ENCODE measurements around the gene CLDN15. TPM values are rescaled to one million over a fixed set of nuclear protein-coding genes. Genes with fewer than 3 reads are reported as not detected.
"Not testable (repeated sequence)": the region's sequence is repeated elsewhere in the genome, so short reads cannot be mapped to it uniquely, and the experiment has no call there.

CLDN15 gene
- total and polyA plus RNA-seq, 2 donors from 2014 or later: 11.9 to 13.3 TPM

GRCh38 chr7:101265622-101266516 is 28.3 kb upstream of the CLDN15 start:
- intact Hi-C loops (cut with DNase I): no loop called here

DNA sequence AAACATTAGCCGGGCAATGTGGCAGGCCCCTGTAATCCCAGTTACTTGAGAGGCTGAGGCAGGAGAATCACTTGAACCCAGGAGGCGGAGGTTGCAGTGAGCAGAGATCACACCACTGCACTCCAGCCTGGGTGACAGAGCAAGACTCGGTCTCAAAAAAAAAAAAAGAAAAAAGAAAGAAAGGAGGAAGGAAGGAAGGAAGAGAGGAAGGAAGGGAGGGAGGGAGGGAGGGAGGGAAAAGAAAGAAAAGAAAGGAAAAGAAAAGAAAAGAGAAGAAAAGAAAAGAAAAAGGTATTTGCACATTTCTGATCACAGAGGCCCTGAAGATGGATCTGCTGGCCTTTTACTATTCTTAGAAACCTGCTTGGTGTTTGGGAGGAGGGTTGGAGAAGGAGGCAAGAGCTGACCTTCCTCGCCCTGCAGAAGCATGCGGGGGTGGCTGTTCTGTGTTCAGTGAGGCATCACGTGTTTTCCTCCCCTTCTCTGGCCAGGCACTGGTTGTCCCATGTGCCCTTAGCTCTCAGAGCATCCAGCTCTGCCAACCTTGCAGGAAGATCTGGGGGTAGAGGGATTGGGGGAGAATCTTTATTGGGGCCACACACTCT is 26.6 kb upstream of the CLDN15 start:
- H3K36me3 ChIP-seq (ENCODE audit: control insufficient read depth in 2 of 3, insufficient read depth in 3 of 3, low read length in 3 of 3); H3K4me1 ChIP-seq (ENCODE audit: control insufficient read depth in 2 of 3, insufficient read depth in 2 of 3, low read depth in 1 of 3, low read length in 3 of 3); H3K9ac ChIP-seq (ENCODE audit: low read length in 3 of 3); FAIRE-seq; H3K27me3 ChIP-seq (ENCODE audit: control insufficient read depth, insufficient read depth, low read length); intact Hi-C loops (cut with DNase I); H3K9me3 ChIP-seq (ENCODE audit: control insufficient read depth in 2 of 3, insufficient read depth in 1 of 3, low read length in 3 of 3); H3K27ac ChIP-seq (ENCODE audit: low read depth in 2 of 2, low read length in 2 of 2); H3K4me3 ChIP-seq (ENCODE audit: low read length in 3 of 3): not testable (repeated sequence)
- peak in 4 of 5 donors; percentile 82 to 90 (median 86) for DNase-seq

More at GRCh38 chr7:101265622-101266516, 28.3 kb upstream of the CLDN15 start:
- DNase-seq (no peak), FAIRE-seq (no peak)
- Histone ChIP-seq H3K4me3 (ENCODE audit: low read length in 3 of 3) (no peak overlapping the region), H3K27ac (ENCODE audit: low read depth in 2 of 2, low read length in 2 of 2) (no peak overlapping the region), H3K4me1 (ENCODE audit: control insufficient read depth in 2 of 3, insufficient read depth in 2 of 3, low read depth in 1 of 3, low read length in 3 of 3) (no peaks in the 10 kb centered on the region), H3K36me3 (ENCODE audit: control insufficient read depth in 2 of 3, insufficient read depth in 3 of 3, low read length in 3 of 3) (no peaks in the 10 kb centered on the region), H3K9me3 (ENCODE audit: control insufficient read depth in 2 of 3, insufficient read depth in 1 of 3, low read length in 3 of 3) (no peaks in the 10 kb centered on the region), H3K9ac (ENCODE audit: low read length in 3 of 3) (no peak overlapping the region), H3K27me3 (ENCODE audit: control insufficient read depth, insufficient read depth, low read length) (no peaks in the 10 kb centered on the region)
- TF ChIP-seq CTCF (IDR thresholded peaks at IDR 0.05; ENCODE audit: borderline replicate concordance, extremely low read depth, insufficient read depth): no peak

DNA sequence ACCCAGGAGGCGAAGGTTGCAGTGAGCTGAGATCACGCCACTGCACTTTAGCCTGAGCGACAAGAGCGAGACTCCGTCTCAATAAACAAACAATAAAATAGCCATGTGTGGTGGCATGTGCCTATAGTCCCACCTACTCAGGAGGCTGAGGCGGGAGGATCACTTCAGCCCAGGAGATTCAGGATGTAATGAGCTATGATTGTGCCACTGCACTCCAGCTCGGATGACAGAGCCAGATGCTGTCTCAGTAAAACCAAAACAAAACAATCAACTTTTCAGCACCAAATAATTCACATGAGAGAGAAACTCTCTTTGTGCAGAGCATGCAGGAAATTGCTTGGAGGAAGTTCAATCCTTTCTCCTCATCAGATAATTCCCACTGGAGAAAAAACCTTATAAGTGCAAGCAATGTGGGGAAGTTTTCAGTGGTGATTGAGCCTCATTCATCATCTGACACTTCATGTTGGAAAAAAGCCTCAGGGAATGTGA is 20.7 kb upstream of the CLDN15 start:
- no peaks in the 10 kb centered on the region for H3K4me1 ChIP-seq (ENCODE audit: control insufficient read depth in 2 of 3, insufficient read depth in 2 of 3, low read depth in 1 of 3, low read length in 3 of 3)
- intact Hi-C loops (cut with DNase I): no loop called here

More for the DNA sequence above, 20.7 kb upstream of the CLDN15 start:
- Histone ChIP-seq H3K27ac (ENCODE audit: low read depth in 2 of 2, low read length in 2 of 2) (no peak overlapping the region), H3K9ac (ENCODE audit: low read length in 3 of 3) (no peak overlapping the region), H3K36me3 (ENCODE audit: control insufficient read depth in 2 of 3, insufficient read depth in 3 of 3, low read length in 3 of 3) (no peaks in the 10 kb centered on the region), H3K27me3 (ENCODE audit: control insufficient read depth, insufficient read depth, low read length) (no peaks in the 10 kb centered on the region), H3K9me3 (ENCODE audit: control insufficient read depth in 2 of 3, insufficient read depth in 1 of 3, low read length in 3 of 3) (no peaks in the 10 kb centered on the region), H3K4me3 (ENCODE audit: low read length in 3 of 3) (no peak overlapping the region)
- DNase-seq: no peak
- FAIRE-seq: no peak
- TF ChIP-seq CTCF (IDR thresholded peaks at IDR 0.05; ENCODE audit: borderline replicate concordance, extremely low read depth, insufficient read depth): no peak
